UCSD-AML1 (cell line): Measurements from ENCODE around the gene ESD.

Experiments used
- DNase-seq: peaks from one replicate; lab custom pipeline; 2025; ENCODE audit not compliant: unreplicated experiment; lab: John Stamatoyannopoulos, UW

The ESD gene

GRCh38 chr13:46747031-46747820 is 49.7 kb downstream of the ESD start:
- DNase-seq: no peak

DNA sequence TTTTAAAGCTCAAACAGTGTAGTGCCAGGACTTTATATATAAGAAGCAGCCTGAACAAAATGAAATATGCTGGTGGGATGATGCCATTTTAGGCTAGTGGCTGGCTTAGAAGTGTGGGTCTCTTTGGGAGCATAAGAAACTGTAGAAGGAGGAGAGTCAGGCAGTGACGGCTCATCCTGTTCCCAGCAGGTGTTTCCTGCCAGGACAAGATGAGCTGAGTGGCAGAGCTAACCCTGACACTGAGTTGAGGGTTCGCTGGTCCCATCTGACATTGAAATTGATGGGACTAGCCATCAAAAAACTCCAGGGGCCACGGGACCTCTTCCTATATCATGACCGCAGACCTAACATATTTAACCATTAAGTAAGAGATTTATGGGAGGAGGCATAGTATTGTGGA is 51.3 kb downstream of the ESD start:
- no peak for DNase-seq

DNA sequence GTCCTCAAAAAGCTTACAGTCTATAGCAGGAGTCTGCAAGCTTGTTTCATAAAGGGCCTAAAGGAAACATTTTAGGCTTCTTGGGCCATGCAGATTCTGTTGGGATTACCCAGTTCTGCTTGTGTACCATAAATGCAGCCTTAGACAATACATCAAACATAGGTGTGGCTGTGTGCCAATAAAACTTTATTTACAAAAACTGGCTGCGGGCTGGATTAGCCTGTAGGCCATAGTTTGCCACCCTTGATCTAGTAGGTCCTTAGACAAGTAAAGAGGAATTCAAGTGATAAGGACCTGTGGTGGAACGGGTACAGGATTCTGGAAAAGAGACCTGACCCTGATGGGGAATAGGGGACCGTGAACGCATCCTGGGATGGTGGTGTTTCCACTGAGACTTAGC is 51.9 kb downstream of the ESD start:
- no peak for DNase-seq

- no peak for DNase-seq
Measured at GRCh38 chr13:46743191-46743590, 53.8 kb downstream of the ESD start.

GRCh38 chr13:46739447-46740098 is 57.4 kb downstream of the ESD start:
- DNase-seq: no peak

GRCh38 chr13:46738766-46739165 is 58.2 kb downstream of the ESD start:
- DNase-seq: no peak

DNA sequence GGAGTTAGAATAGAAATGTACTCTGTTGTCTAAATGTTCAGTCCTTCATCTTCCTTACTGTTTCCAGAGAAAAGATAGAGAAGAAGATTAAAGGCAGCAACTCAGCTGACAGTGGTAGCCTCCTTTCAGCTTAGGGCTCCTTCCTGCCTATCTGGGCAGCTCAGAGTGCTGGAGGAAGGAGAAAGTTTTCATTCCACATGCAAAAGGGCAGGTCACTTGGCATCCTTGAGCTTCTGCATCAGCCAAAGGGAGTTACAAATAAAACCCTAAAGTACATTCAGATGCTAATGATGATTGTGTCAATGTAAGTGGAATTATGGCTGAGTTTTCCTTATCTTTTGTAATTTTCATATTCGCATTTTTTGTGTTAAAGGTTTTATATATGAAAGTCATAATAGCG is 58.9 kb downstream of the ESD start:
- no peak for DNase-seq

- no peak for DNase-seq
Measured at GRCh38 chr13:46736541-46737310, 60.2 kb downstream of the ESD start.

DNA sequence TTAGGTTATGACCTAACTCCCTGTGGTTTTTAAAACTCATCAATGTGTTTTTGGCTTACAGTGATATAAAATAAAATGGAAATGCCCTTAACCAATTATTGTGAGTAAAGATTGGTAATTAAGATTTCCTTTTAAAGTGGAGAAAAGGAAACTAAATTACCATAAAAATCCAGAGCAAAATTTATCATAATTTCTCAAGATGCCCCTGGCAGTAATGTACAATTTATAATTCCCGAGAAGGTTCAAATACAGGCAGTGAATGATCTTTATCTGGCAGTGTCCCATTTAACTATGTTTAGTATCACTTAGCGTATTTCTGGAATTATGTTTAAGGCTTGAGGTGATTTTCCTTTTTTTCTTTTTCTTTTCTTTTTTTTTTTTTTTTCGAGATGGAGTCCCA is 61.5 kb downstream of the ESD start:
- DNase-seq: no peak

DNA sequence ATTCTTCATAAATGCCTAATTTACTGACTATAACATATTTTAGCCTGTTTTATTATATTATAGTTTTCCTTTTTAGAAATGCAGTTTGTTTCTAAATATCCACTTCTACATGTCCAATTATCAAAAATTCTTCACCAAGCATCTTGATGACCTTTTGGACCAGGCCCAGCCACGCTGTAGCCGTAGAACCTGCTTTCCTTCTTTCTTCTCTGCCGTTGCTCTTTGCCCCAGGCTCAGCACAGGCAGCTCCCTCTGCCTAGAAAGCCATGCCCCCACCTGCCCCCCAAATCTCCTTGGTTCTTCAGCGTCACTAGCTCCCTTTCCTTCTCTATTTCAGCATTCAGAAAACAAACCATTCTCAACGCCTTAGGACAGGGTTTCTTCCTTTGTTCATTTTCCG is 65.4 kb downstream of the ESD start:
- DNase-seq: no peak

GRCh38 chr13:46728777-46729176 is 68.2 kb downstream of the ESD start:
- DNase-seq: no peak

DNA sequence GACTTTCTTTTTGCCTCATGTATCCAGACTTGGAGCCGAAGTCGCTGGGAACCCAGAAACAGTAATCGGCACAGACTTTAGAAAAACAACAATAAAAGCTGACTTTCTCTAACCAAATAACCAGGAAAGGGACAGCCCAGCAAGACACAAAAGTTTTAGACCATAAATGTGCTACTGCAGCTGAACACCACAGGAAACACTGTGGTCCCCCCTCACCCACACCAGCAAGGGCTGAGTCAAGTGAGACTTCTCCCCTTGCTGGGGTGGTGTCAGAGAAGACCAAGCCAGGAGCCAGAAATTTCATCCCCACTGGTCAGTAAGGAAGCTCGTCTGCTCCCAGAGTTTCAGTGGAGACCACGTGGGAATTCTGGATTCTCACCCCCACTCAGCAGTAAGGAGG is 70.6 kb downstream of the ESD start:
- DNase-seq: no peak
